Activated CD4-positive, alpha-beta T cell treated with anti-CD3 and anti-CD28 coated beads, Interleukin-2, Interleukin-4, amounts not matched to agents 100 ng/mL and 50 ng/mL, durations not matched to agents 16 hours and 8 hours (primary cell): ENCODE measurements around the gene SFRP5.

ENCODE experiments used
- DNase-seq: peaks from one replicate; pipeline ENCODE4 v3.0.0-alpha.2; 2020; ENCODE audit warnings: low spot score

Gene SFRP5, protein sequence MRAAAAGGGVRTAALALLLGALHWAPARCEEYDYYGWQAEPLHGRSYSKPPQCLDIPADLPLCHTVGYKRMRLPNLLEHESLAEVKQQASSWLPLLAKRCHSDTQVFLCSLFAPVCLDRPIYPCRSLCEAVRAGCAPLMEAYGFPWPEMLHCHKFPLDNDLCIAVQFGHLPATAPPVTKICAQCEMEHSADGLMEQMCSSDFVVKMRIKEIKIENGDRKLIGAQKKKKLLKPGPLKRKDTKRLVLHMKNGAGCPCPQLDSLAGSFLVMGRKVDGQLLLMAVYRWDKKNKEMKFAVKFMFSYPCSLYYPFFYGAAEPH

GRCh38 chr10:97771913-97772823, at the start of gene SFRP5:
TSS of gene SFRP5 (minus strand) at chr10:97771999. CDS start at chr10:97771833, 166 bp downstream.
- no peak for DNase-seq

GRCh38 chr10:97820096-97820704, 48.4 kb upstream of the SFRP5 start:
- no peak for DNase-seq

GRCh38 chr10:97818572-97818971, 46.8 kb upstream of the SFRP5 start:
- no peak for DNase-seq

GRCh38 chr10:97816609-97817008, 44.8 kb upstream of the SFRP5 start:
- DNase-seq, result no peak

DNA sequence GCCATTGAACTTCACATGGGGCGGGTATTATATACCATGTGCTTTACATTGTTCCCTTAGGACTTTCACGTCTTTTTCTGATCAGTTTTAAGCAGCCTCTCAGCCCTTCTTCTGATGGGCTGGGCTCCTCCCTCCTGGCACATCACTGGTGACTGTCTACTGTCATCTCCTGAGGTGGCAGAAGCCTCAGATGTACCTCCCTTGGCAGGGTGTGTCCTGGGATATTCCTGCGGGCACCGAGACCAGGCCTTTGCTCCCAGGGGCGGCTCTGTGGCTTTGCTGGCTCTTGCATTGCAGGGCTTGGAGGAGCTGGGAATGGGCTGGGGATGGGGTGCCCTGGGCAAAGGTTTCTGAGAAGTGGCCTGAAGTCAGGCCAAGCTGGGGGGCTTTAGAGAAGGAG, 43.2 kb upstream of the SFRP5 start:
- DNase-seq, result no peak

- DNase-seq, result no peak
Observed at GRCh38 chr10:97813311-97813710, 41.5 kb upstream of the SFRP5 start.

DNA sequence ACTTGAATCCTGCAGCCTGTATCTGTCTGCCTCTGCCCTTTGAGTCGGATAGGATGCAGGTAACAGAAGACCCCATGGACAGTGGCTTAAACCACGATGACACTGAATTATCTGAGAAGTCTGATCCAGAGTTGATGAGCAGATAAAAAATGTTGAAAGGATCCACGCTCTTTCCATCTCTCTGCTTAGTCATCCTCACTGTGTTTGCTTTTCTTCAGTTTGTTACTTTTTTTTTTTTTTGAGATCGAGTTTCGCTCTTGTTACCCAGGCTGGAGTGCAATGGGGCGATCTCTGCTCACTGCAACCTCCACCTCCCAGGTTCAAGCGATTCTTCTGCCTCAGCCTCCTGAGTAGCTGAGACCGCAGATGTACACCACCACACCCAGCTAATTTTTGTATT, 40.9 kb upstream of the SFRP5 start:
- no peak for DNase-seq

DNA sequence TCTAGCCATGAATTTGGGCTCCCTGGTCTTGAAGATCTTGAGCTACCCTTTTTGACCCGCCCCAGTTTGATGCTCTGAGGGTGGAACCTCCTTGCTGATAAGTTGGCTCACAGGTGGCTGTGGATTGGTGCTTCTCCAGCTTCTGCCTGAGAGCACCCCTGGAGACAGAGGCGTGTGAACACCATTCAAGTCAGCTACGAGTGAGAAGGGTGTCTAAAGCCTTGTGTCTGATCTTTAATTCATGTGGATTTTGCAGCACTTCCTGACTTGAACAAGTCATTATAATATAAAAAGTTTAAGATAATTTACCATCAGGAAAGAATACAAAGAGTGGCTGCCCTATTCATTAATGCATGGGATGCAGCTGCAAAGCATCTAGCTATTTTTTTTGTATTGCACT, 40.2 kb upstream of the SFRP5 start:
- no peak for DNase-seq

GRCh38 chr10:97810446-97810845, 38.6 kb upstream of the SFRP5 start:
- no peak for DNase-seq

DNA sequence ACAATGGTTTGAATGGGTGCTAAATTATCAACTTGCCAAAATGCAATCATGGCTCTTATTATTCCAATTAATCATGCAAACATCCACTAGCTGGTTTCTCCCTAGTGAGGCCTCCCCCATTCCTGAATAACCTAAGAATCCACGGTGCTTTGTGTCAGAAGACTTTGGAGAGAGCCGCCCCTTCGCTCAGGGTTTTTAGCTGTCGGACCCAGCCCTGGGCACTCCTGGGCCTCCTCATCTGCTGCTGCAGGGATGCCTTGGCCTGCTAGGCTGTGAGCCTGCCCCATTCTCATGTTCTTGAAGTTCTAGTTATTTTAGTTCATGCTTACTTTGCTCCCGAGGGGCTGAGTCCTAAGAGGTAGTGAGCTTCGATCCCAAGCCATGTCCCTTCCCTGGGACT, 34.1 kb upstream of the SFRP5 start:
- DNase-seq, result no peak

DNA sequence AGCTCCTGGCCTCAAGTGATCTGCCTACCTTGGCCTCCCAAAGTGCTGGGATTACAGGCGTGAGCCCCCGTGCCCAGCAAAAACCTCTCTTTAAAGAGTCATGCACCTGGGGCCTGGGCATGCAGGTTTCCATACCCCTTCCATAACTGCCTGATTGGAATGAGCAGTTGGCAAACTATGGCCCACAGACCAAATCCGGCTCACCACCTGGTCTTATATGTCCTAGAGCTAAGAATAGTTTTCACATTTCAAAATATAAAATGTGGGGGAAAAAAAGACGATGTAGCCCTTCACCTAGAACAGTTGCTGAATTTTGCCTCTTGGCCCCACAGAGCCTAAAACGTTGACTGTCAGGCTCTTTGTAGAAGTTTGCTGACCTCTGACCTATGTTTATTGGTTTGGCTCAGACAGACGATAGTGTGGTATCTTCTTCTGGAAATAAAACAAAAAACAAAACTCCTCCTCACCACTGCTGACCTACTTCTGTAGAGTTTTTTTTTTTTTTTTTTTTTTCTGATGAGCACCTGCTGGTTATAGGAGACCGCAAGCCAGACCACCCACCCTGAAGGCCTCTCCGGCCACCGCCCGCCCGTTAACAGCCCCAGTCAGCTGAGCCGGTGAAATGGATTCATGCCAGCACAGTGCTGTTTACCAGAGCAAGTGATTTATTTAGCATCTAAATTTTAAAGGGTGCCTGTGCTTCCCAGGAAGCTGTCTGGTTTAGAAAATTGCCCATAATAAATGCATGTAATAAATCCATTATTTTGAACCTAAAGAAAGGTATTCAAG, 33.5 kb upstream of the SFRP5 start:
- DNase-seq, result no peak

DNA sequence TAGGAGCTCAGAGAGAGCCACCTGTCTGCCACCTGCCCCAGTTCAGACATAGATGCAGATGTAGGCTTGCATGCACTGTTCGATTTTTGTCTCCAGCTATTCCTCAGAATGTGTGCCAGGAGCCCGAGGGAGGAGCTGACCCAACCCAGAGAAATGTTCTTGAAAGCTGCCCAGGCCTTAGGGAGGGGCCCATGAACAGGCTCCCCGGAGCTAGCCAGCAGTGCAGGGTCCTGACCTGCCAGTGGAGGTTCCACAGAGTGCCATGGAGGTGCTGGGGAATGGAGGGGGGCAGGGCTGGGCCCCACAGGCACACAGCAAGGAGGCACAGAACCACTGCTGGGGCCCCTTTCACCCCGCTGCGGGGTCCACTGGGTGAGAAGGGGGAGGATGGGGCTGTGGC, 29.6 kb upstream of the SFRP5 start:
- DNase-seq, result no peak

GRCh38 chr10:97800474-97800873, 28.7 kb upstream of the SFRP5 start:
- DNase-seq, result no peak

DNA sequence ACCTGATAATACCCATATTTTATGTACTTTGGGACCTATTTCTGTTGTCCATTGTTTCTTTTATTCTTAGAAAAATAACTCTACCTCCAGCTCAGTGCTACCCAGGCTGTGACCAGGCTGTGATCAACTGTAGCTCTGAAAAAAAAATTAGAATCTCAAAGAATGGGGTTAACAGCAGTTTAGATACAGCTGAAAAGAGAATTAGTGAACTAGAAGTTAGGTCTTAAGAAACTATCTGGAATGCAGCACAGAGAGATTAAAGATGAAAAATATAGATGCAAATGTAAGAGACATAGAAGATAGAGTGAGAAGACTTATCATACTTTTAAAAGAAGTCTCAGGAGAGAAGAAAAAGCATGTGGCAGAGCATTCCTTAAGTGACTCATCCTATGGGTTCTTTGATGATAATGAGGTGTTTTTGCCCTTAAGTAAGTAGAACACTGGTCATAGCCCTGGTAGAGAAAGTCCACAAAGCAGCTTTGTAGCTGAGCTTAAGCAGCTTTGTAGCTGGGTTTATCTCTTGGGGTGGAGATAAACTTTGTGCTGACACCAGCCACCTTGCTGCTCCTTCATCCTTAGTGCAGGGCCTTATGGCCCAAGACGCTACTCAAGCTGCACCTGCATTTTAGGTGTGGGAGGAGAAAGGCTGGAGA, 27.3 kb upstream of the SFRP5 start:
- DNase-seq, result no peak

- DNase-seq, result peak; percentile 55
Observed at GRCh38 chr10:97796651-97797050, 24.9 kb upstream of the SFRP5 start.

GRCh38 chr10:97795886-97796285, 24.1 kb upstream of the SFRP5 start:
- no peak for DNase-seq

DNA sequence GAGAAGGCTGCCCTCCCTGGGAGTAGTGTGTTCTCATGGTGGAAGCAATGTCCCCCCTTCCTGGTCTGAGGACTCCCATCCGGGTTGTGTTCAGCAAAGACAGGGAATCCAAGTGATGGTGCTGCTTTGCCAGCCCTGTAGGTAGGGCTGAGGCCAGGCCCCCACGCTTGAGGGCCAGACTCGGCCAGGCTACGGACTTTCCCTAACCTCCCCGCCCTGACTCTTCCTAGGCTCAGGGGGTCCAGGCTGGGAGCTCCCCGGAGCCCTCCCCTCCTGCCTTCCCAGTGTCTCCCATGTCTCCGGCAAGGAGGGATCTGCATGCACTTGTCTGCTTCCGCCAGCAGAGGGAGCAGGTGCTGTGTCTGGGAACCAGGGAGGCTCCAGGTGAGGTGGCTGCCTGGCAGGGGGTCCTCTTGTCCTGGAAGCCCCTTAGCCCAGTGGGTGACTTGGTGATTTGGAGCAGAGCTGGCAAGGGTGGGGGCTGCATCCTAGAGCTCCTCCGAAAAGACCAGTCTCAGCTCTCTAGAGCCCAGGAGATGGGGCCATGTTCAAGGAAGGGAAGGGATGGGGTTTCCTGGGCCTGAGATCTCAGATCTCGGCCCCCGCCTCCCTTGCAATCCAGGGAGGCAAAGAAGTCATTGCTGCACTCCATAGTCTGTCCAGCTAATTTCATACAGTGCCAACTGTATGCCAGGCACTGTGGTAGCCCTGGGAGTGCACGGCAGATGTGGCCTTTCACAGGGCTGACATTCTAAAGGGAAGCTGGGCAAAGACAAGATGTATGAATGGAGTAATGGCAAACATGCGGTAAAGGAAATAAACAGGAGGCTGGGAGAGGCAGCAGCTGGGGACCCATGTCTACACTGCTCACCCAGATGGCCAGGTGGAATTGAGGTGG, 20.3 kb upstream of the SFRP5 start:
- peak; percentile 72 for DNase-seq

DNA sequence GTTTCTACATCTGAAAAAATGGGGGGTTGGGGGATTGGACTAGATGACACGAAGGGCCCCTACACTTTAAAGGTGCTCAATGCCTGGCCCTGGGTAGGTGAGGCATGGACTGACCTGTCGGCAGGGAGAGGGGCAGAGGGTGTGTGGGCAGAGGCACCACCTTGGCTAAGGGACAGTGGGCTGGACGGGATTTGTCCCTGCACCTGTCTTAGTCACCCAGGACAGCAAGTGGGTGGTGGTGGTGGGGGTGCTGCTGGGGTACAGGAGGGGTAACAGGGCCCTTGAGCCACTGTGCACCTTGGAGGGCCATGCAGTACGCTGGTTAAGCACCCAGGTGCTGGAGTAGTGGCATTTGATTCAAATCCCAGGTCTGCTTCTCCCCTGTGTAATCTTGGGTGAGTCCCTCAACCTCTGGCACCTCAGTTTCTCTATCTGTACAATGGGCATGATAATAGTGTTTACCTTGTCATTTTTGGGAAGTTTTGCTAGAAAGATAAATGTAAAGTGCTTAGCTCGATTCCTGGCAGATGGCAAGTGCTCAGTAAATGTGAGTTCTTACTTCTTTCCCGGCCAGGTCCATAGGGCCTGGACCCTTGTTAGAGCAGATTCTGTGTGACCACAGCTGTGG, 18.1 kb upstream of the SFRP5 start:
- DNase-seq, result no peak

DNA sequence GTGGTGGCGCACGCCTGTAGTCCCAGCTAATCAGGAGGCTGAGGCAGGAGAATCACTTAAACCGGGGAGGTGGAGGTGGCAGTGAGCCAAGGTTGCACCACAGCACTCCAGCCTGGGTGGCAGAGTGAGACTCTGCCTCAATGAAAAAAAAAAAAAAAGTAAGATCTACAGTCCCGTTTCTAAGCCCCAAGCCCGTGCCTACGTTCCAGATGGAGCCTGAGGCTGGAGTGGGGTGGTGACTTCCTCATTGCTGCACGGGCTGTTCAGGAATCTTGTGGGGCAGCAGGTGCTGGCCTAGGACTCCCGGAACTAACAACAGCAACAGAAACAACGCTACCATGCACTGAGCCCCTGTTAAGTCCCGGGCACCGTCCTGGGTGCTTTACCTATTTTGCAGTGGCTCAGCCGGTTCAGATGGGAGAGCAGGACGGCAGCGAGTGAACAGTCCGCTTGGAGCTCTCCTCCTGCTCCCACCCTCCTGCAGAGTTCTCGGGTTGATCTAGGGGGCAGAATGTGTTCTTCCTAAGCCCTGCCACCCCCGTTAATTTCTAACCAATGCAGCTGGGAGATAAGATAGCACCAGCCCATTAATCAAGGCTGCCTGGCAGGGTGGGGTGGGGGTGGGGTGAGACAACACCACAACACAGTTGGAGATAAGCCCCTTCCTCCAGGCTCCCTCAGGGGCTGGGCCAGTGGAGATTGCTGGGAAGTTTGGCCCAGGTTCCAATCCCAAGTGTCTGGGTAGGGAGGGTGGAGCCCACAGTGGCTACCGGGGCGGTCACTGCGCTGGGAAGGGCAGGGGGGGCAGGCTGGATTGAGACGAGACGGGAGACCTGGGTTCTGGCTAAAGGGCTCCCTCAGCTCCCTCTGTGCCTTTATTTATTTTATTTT, 17.0 kb upstream of the SFRP5 start:
- no peak for DNase-seq
